OCI-LY7 (cell line): ENCODE data around the gene KLHL22. TPM values are rescaled to one million over a fixed set of nuclear protein-coding genes. Genes with fewer than 3 reads are reported as not detected.
"Not testable (repeated sequence)": the region's sequence is repeated elsewhere in the genome, so short reads cannot be mapped to it uniquely, and the experiment has no call there.

Experiments used
- BruUV-seq: library from RNA; stranded (reverse); fragments of 400-500 nt; replicated peaks from 2 replicates; lab custom pipeline; 2021; lab: Mats Ljungman, UMichigan
- CTCF ChIA-PET: fragments of 300-600 bp; sonication (Branson Sonifier 250); formaldehyde crosslinking; loops from one replicate; lab custom pipeline; 2022; ENCODE audit warnings: antibody characterized with exemption; ENCODE audit not compliant: unreplicated experiment; lab: Charles Lee
- POLR2A ChIA-PET: fragments of 300-600 bp; sonication (Branson Sonifier 250); formaldehyde crosslinking; loops from one replicate; lab custom pipeline; 2022; ENCODE audit warnings: antibody characterized with exemption; lab: Charles Lee
- DNase-seq: peaks from one replicate; pipeline ENCODE4 v3.0.0-alpha.2; 2015; ENCODE audit warnings: low spot score
- H2AFZ ChIP-seq: fragments of 200-600 bp; sonication (generic), shearing (Covaris generic); 2 replicates; pipeline ENCODE4 v1.6.1; 2014; ENCODE audit warnings: mild to moderate bottlenecking, antibody characterized with exemption, low read length, moderate library complexity
- H3K27ac ChIP-seq: fragments of 200-600 bp; sonication (generic); 2 replicates; pipeline ENCODE4 v1.5.1; 2014; ENCODE audit warnings: mixed run types, low read depth, mild to moderate bottlenecking, moderate library complexity, low read length, inconsistent platforms; ENCODE audit not compliant: poor library complexity, severe bottlenecking
- H3K36me3 ChIP-seq: fragments of 200-600 bp; sonication (generic); 2 replicates; pipeline ENCODE4 v1.6.1; 2014; ENCODE audit warnings: mild to moderate bottlenecking, antibody characterized with exemption, low read length, moderate library complexity, mixed read lengths; ENCODE audit not compliant: insufficient read depth
- H3K4me1 ChIP-seq: fragments of 200-600 bp; sonication (generic); 2 replicates; pipeline ENCODE4 v1.5.1; 2014; ENCODE audit warnings: mild to moderate bottlenecking, low read length; ENCODE audit not compliant: insufficient read depth, poor library complexity, severe bottlenecking
- H3K4me2 ChIP-seq: fragments of 200-600 bp; sonication (generic); 2 replicates; pipeline ENCODE4 v1.6.1; 2014; ENCODE audit warnings: mild to moderate bottlenecking, low read length
- H3K4me3 ChIP-seq: fragments of 200-600 bp; sonication (generic); 2 replicates; pipeline ENCODE4 v1.5.1; 2014; ENCODE audit warnings: mild to moderate bottlenecking, low read depth, low read length; ENCODE audit not compliant: poor library complexity, severe bottlenecking
- H3K79me2 ChIP-seq: fragments of 200-600 bp; sonication (generic); 2 replicates; pipeline ENCODE4 v1.6.1; 2016; ENCODE audit warnings: low read depth, mild to moderate bottlenecking, low read length, moderate library complexity, mixed read lengths; ENCODE audit not compliant: insufficient read depth
- H3K9me2 ChIP-seq: fragments of 200-600 bp; sonication (generic); 2 replicates; pipeline ENCODE4 v1.6.1; 2016; ENCODE audit warnings: mild to moderate bottlenecking, low read length, mixed read lengths; ENCODE audit not compliant: insufficient read depth
- H3K9me3 ChIP-seq: fragments of 200-600 bp; sonication (generic); 2 replicates; pipeline ENCODE4 v1.6.1; 2014; ENCODE audit warnings: mild to moderate bottlenecking, mixed run types, low read length, mixed read lengths
- H4K20me1 ChIP-seq: fragments of 200-600 bp; sonication (generic); 2 replicates; pipeline ENCODE4 v1.6.1; 2014; ENCODE audit warnings: mild to moderate bottlenecking, antibody characterized with exemption, low read length, moderate library complexity, mixed read lengths; ENCODE audit not compliant: insufficient read depth
- CTCF ChIP-seq: fragments of 200-600 bp; sonication (generic); conservative IDR thresholded peaks from 2 replicates; pipeline ENCODE4 v1.5.1; 2014; ENCODE audit warnings: mild to moderate bottlenecking, antibody characterized with exemption, low read length, moderate library complexity, mixed read lengths
- EZH2phosphoT487 ChIP-seq: fragments of 200-600 bp; sonication (generic); IDR thresholded peaks from 2 replicates; pipeline ENCODE4 v1.6.1; 2018; ENCODE audit warnings: low read depth, borderline replicate concordance, mild to moderate bottlenecking, mixed run types, antibody characterized with exemption, low read length, moderate library complexity, mixed read lengths
- intact Hi-C: fragments of 100-400 bp; cut with micrococcal nuclease; formaldehyde crosslinking; loops from one replicate; pipeline ENCODE4 v1.10.0; 2022; ENCODE audit not compliant: unreplicated experiment
- small RNA-seq: library from RNA; depleted of rRNA; stranded (forward); fragments of <200 nt; gene quantifications from one replicate; pipeline ENCODE3, GENCODE V24; 2014
- total RNA-seq, 2 experiments: library from RNA; depleted of rRNA in 1 of 2; stranded (reverse); fragments of >200 nt in 1 of 2; shearing (Covaris generic) in 1 of 2; gene quantifications; 2 replicates each; pipeline ENCODE4 v1.2.3, GENCODE V29; 2014 to 2022

Gene KLHL22
- total RNA-seq, 2 experiments from 2014 or later, result 14.8 to 38.1 TPM

- Histone ChIP-seq H3K4me3 (no peak overlapping the region), H3K27ac (no peak overlapping the region), H3K4me2 (no peak overlapping the region), H3K9me3 (peaks cover 5% of the 10 kb centered on the region; the same call in 1 of the 2 replicates), H2AFZ (no peak overlapping the region), H3K9me2 (no peaks in the 10 kb centered on the region), H3K4me1 (no peaks in the 10 kb centered on the region), H3K36me3 (no peaks in the 10 kb centered on the region), H4K20me1 (no peaks in the 10 kb centered on the region), H3K79me2 (no peaks in the 10 kb centered on the region)
- no peak for DNase-seq
- intact Hi-C loops, result no loop called here
- CTCF ChIA-PET, result no interaction called here
- POLR2A ChIA-PET, result no interaction called here
- no TSS peak for BruUV-seq
- TF ChIP-seq CTCF, result no peak
- TF ChIP-seq EZH2phosphoT487, result no peak
These were observed 102.5 kb downstream of the KLHL22 start for GRCh38 chr22:20392983-20393704.

GRCh38 chr22:20392365-20392881 is 103.2 kb downstream of the KLHL22 start:
- intact Hi-C loops, H3K4me3 ChIP-seq, H3K9me2 ChIP-seq, DNase-seq, POLR2A ChIA-PET, H4K20me1 ChIP-seq, H3K4me1 ChIP-seq, H3K9me3 ChIP-seq, H3K27ac ChIP-seq, H3K36me3 ChIP-seq, H3K79me2 ChIP-seq, H3K4me2 ChIP-seq, H2AFZ ChIP-seq, BruUV-seq, CTCF ChIA-PET: not testable (repeated sequence)

Small RNA genes within 50 kb of the gene (small RNA-seq; reads per million reads assigned to genes)
- gene RF00019 (not detected), gene RN7SL812P (not detected), gene RNU6-225P (not detected), gene RNY1P9 (not detected)

Other genes with a start within 250 kb of the KLHL22 start
- gene RTN4R, start 227.5 kb downstream of the KLHL22 start, total RNA-seq (2014; rRNA removed; shearing (Covaris generic)), result not detected in 2 replicates
- not detected in 2 replicates for gene RTN4R, start 227.5 kb downstream of the KLHL22 start, total RNA-seq (2022)
- 36.0 and 37.8 TPM in 2 replicates for gene DGCR6L, start 175.7 kb downstream of the KLHL22 start, total RNA-seq (2014; rRNA removed; shearing (Covaris generic))
- gene DGCR6L, start 175.7 kb downstream of the KLHL22 start, total RNA-seq (2022), result 18.9 and 22.5 TPM in 2 replicates
- not detected in 2 replicates for gene ZNF74, start 101.6 kb downstream of the KLHL22 start, total RNA-seq (2014; rRNA removed; shearing (Covaris generic))
- gene ZNF74, start 101.6 kb downstream of the KLHL22 start, total RNA-seq (2022), result not detected in 2 replicates
- gene SCARF2, start 58.0 kb downstream of the KLHL22 start, total RNA-seq (2014; rRNA removed; shearing (Covaris generic)), result 1.0 and 1.2 TPM in 2 replicates
- 2.2 and 3.2 TPM in 2 replicates for gene SCARF2, start 58.0 kb downstream of the KLHL22 start, total RNA-seq (2022)
- gene MED15, start 11.8 kb upstream of the KLHL22 start, total RNA-seq (2014; rRNA removed; shearing (Covaris generic)), result 26.7 and 28.7 TPM in 2 replicates
- 62.5 and 79.2 TPM in 2 replicates for gene MED15, start 11.8 kb upstream of the KLHL22 start, total RNA-seq (2022)